ENCODE data around the gene FBXO34.

DNA sequence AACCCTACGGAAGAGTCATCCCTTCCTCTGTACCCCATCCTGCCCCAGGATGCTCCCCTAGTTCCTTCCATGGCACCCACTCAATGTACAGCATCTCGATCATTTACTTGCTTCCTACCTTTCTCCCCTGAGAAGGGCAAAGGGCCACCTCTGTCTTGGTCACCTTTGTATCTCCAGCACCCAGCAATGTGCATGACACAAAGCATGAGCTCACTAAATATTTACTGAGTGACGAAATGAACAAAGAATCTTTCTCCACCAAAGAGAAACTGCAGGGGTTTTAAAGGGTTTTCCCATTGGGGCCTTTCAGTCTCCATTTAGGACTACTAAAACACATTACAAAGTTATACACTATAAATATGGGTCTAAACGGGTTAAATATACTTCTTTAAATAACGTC, 109.8 kb downstream of the FBXO34 start:
- TF ChIP-seq, protein P1, sequence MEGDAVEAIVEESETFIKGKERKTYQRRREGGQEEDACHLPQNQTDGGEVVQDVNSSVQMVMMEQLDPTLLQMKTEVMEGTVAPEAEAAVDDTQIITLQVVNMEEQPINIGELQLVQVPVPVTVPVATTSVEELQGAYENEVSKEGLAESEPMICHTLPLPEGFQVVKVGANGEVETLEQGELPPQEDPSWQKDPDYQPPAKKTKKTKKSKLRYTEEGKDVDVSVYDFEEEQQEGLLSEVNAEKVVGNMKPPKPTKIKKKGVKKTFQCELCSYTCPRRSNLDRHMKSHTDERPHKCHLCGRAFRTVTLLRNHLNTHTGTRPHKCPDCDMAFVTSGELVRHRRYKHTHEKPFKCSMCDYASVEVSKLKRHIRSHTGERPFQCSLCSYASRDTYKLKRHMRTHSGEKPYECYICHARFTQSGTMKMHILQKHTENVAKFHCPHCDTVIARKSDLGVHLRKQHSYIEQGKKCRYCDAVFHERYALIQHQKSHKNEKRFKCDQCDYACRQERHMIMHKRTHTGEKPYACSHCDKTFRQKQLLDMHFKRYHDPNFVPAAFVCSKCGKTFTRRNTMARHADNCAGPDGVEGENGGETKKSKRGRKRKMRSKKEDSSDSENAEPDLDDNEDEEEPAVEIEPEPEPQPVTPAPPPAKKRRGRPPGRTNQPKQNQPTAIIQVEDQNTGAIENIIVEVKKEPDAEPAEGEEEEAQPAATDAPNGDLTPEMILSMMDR (IDR thresholded peaks at IDR 0.05) = no peak
- TF ChIP-seq CREM (CRISPR knock-in tag; IDR thresholded peaks at IDR 0.05) (no peak), TCF7 (CRISPR knock-in tag; IDR thresholded peaks at IDR 0.05; ENCODE audit: low read depth) (no peak)
